Body of pancreas (tissue), 4 donors: Measurements from ENCODE around the gene SPEM2.

Source experiments
- POLR2A ChIP-seq, 3 donors: fragments of 450-650 bp; IDR thresholded peaks; one replicate each; pipeline ENCODE4 v1.6.1; 2016; ENCODE audit warnings: antibody characterized with exemption in 3 of 3, mild to moderate bottlenecking in 2 of 3
- TF ChIP-seq, protein P1 (sequence below), 7 experiments: fragments of 450-650 bp in 4 of 7; fragments of 200-600 bp in 3 of 7; sonication (generic) in 3 of 7; IDR thresholded peaks; one replicate each; pipeline ENCODE4 v1.5.1; 2016 to 2019; ENCODE audit warnings: antibody characterized with exemption in 7 of 7

DNA sequence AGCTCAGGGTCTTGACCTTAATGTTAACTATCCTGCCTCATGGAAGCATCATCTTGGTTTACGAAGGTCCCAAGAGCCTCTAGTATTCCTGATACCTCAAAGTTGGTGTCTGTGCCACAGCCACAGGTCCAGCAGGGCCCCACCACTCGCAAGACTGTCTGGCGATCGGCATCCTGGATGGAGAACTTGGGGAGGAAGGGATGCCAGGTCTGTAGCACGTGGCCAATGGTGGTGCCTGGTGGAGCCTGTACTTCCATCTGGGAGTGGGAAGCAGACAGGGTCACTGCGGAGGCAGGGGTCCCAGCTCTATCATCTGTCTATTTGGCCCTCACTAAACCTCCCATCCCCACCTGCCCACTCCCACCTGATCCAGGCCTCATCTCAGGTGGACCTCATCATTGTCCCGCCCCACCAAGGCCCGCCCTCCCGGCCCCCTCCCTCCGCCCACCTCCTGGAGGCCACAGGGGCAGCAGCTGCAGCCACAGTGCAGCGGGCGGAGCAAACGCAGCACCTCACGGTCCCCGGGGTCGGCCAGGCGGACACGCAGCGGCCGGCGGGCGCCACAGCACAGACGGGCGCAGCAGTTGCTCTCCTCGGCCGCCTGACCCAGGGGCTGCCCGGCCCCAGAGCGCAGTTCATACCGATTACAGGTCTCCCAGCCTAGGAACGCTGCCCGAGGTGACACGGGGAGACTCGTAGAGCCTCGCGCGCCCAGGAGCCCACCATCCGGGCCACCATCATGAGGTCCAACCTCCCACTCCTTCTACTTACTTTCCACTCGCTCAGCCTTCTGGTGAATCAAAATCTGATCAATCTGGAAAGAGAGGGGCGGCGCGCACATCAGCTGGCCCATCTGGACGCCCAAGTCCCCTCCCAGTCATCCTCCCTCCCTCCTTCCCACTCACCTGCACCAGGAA lies 32.5 kb upstream of the SPEM2 start:
- TF ChIP-seq, protein P1, sequence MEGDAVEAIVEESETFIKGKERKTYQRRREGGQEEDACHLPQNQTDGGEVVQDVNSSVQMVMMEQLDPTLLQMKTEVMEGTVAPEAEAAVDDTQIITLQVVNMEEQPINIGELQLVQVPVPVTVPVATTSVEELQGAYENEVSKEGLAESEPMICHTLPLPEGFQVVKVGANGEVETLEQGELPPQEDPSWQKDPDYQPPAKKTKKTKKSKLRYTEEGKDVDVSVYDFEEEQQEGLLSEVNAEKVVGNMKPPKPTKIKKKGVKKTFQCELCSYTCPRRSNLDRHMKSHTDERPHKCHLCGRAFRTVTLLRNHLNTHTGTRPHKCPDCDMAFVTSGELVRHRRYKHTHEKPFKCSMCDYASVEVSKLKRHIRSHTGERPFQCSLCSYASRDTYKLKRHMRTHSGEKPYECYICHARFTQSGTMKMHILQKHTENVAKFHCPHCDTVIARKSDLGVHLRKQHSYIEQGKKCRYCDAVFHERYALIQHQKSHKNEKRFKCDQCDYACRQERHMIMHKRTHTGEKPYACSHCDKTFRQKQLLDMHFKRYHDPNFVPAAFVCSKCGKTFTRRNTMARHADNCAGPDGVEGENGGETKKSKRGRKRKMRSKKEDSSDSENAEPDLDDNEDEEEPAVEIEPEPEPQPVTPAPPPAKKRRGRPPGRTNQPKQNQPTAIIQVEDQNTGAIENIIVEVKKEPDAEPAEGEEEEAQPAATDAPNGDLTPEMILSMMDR (IDR thresholded peaks at IDR 0.05), result no peak
- TF ChIP-seq POLR2A (IDR thresholded peaks at IDR 0.05), result no peak
